Measurements from ENCODE around the gene CDPF1. TPM values are rescaled to one million over a fixed set of nuclear protein-coding genes. Genes with fewer than 3 reads are reported as not detected.
A peak's percentile ranks its signal among the peaks of the same experiment; 100 is the strongest.

CDPF1 gene, protein sequence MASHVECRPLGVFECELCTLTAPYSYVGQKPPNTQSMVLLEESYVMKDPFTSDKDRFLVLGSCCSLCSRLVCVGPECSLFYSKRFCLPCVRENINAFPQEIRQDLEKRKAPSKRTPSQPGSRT
- 10 to 100 TPM in 1 of 2 donors, 1 to 10 TPM in 1; 5.9 to 12.5 TPM for total RNA-seq

DNA sequence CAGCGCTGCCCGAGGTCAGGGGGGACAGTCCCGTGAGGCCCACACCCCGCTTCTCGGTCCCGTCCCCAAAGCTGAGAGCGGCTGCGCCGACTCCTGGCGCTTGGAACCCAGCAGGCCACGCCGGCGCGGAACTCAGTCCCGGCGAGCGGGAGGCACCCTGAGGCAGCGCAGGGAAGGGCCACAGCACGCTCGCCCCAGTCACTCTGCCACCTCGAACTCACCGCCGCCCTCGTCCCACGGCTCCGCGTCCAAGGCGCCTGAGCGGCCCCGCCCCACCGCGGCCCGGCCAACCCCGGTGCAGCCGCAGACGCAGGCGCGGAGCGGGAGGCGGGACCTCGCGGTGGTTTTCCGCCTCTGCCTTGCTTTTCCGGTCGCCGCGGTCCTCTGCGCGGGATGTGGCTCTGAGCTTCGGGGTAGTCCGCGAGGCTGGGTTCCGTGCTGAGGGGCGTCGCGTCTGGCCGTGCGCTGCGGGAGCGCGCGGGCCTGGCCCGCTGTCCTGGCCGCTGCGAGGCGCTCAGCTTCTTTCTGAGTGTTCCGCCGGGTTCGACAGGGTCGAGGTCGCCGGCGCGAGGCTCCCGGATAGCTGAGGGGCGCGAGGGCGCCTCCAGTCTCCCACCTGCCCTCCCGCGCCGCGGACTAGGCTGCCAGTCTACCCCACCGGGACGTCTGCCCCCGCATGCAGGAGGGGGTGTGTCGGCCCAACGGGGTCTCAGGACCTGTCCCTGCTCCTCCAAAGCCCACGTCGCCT is at the start of gene CDPF1:
Gene CDPF1 (minus strand): TSS at position 259 of the 748 bp plus-strand sequence. CDS start 2,009 bp downstream, outside the sequence.
- TF ChIP-seq, protein P1, sequence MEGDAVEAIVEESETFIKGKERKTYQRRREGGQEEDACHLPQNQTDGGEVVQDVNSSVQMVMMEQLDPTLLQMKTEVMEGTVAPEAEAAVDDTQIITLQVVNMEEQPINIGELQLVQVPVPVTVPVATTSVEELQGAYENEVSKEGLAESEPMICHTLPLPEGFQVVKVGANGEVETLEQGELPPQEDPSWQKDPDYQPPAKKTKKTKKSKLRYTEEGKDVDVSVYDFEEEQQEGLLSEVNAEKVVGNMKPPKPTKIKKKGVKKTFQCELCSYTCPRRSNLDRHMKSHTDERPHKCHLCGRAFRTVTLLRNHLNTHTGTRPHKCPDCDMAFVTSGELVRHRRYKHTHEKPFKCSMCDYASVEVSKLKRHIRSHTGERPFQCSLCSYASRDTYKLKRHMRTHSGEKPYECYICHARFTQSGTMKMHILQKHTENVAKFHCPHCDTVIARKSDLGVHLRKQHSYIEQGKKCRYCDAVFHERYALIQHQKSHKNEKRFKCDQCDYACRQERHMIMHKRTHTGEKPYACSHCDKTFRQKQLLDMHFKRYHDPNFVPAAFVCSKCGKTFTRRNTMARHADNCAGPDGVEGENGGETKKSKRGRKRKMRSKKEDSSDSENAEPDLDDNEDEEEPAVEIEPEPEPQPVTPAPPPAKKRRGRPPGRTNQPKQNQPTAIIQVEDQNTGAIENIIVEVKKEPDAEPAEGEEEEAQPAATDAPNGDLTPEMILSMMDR (IDR thresholded peaks at IDR 0.05): peak in 3 of 7 experiments; percentile 2 to 21 (median 9)
- peak; percentile 71 to 81 (median 74) for TF ChIP-seq POLR2A (IDR thresholded peaks at IDR 0.05)
- 1 to 3% methylated on average over 17 to 88 of the region's 89 CpGs for WGBS, 2 donors
- no peaks in the 10 kb centered on the region for H3K27me3 ChIP-seq
- peak within 1 kb of the TSS; percentile 59 to 87 (median 80) for H3K27ac ChIP-seq
- DNase-seq (peak; percentile 90 to 93 (median 91)), ATAC-seq (peak; percentile 96)
- H3K9me3 ChIP-seq: no peaks in the 10 kb centered on the region
- H3K4me1 ChIP-seq: peaks cover 23% of the 10 kb centered on the region
- no peaks in the 10 kb centered on the region for H3K36me3 ChIP-seq (replicated peaks in 1 of 2; ENCODE audit: insufficient read depth in 1 of 2, low read depth in 2 of 2)
- intact Hi-C loops (cut with DNase I): no loop called here
- peak within 1 kb of the TSS; percentile 57 to 74 for H3K4me3 ChIP-seq

DNA sequence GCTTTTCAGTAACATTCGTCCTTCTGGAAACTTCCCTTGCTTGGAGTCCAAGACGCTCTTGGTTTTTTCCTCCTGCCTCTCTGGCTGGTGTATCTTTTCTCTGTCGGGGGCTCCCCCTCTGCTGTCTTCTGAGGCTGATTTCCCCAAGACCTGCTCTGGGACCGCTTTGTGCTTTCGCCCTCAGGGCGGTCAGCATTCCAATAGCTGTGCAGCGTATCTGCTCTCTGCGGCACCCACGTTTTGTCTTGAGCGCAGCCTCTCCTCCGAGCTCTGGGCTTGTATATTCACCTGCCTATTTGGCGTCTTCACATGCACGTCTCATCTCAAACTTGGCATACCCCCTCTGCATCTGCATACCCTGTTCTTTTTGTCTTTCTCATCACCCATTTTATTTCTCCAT is 49.0 kb upstream of the CDPF1 start:
- 92 to 95% methylated on average over 13 of the region's 13 CpGs for WGBS, 2 donors
- intact Hi-C loops (cut with DNase I): no loop called here

DNA sequence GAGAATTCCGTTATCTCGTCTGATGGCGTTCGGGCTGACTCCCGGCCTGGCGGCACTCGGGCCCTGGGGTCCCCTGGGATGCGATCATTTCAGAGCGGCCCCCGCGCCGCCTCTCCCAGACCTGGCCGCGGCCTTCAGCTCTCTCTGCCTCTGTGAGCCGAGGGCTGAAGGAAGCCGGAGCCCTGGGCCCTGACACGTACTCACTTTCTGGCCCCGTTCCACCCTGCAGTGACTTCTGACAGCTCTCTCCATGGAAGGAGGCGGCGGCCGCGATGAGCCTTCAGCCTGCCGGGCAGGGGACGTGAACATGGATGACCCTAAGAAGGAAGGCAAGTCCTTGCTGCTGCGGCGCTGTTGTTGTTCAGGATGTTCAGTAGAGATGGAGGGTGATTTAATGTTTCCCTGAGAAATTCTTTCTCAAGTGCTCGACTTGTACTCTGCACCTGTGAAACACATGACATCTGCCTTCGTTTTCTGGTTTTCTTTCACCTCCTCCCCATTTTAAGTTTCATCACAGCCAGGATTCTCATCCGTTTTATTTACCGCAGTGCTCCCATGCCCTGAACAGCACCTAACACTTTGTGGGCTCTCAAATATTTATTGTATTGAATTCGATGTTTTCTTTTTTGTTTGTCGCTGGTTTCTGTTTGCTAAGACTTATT is 47.2 kb upstream of the CDPF1 start:
- Histone ChIP-seq H3K4me3 (peak overlapping the region in 1 of 2 donors; percentile 9), H3K27ac (no peak overlapping the region), H3K27me3 (no peaks in the 10 kb centered on the region), H3K9me3 (no peaks in the 10 kb centered on the region), H3K4me1 (peaks cover 18% of the 10 kb centered on the region), H3K36me3 (replicated peaks in 1 of 2; ENCODE audit: insufficient read depth in 1 of 2, low read depth in 2 of 2) (no peaks in the 10 kb centered on the region)
- DNase-seq (peak in 3 of 4 donors; percentile 14 to 35 (median 27)), ATAC-seq (no peak)
- WGBS, 2 donors: 4 to 6% methylated on average over 20 to 32 of the region's 32 CpGs
- TF ChIP-seq, protein P1 (IDR thresholded peaks at IDR 0.05): no peak
- TF ChIP-seq POLR2A (IDR thresholded peaks at IDR 0.05): no peak
- intact Hi-C loops (cut with DNase I): no loop called here

More for the DNA sequence above, 49.0 kb upstream of the CDPF1 start:
- TF ChIP-seq, protein P1 (IDR thresholded peaks at IDR 0.05): no peak
- TF ChIP-seq POLR2A (IDR thresholded peaks at IDR 0.05): no peak
- H3K36me3 ChIP-seq (replicated peaks in 1 of 2; ENCODE audit: insufficient read depth in 1 of 2, low read depth in 2 of 2): no peaks in the 10 kb centered on the region
- no peak for ATAC-seq
- H3K4me1 ChIP-seq: peaks cover 18% of the 10 kb centered on the region
- no peak overlapping the region for H3K4me3 ChIP-seq
- no peaks in the 10 kb centered on the region for H3K27me3 ChIP-seq
- no peak for DNase-seq
- no peak overlapping the region for H3K27ac ChIP-seq
- no peaks in the 10 kb centered on the region for H3K9me3 ChIP-seq

DNA sequence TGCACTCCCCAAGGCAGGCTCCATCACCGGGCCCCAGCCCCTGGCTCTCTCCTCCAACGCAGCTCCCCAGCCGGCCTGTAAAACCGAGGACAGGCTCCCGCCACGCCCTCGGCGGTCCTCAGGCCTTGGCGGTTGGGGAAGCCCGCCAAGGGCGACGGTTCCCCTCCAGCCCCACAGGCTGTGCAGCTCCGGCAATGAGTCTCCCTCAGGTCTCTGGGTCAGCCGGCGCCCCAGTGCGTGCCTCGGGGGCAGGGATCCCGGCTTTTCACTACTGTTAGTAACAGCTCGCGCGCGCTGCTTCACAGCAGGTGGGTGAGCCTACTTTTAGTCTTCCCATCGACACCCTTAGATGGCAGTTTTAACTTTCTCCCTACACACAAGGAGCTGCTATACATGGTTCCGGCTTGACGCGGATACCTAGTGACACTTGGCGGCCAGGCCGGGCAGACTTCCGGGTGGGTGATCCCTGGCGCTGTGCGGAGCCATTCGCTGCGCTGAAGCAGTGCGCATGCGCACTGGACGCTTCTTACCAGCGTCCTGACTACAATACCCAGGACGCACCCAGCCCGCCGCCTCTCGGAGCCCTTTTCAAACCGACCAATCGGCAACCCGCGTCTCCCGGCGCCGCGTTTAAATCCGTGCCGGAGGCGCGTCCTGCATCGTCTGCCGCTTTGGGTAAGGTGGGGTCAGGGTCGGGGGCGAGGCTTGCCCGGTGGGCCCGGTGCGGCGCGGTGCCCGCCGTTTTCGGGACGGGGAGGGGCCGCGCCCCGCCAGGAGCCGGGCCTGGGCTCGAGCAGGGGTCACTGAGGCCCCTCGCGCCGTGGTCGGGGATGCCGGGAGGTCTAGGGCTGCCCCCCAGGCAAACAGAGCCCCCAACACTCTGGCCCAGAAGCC is 46.4 kb upstream of the CDPF1 start, which contains the start of gene GTSE1:
Gene GTSE1 (plus strand): TSS at position 614 of the 894 bp plus-strand sequence. CDS start 531 bp downstream, outside the sequence.
- peak; percentile 26 to 88 (median 80) for TF ChIP-seq POLR2A (IDR thresholded peaks at IDR 0.05)
- TF ChIP-seq, protein P1 (IDR thresholded peaks at IDR 0.05): peak in 5 of 7 experiments; percentile 8 to 50 (median 39)
- Histone ChIP-seq H3K4me1 (peaks cover 18% of the 10 kb centered on the region), H3K4me3 (peak within 1 kb of the TSS; percentile 0 to 14), H3K36me3 (replicated peaks in 1 of 2; ENCODE audit: insufficient read depth in 1 of 2, low read depth in 2 of 2) (peaks cover 0 to 2% of the 10 kb centered on the region in 2 donors), H3K27ac (peak within 1 kb of the TSS; percentile 63 to 92 (median 87)), H3K27me3 (no peaks in the 10 kb centered on the region), H3K9me3 (no peaks in the 10 kb centered on the region)
- DNase-seq: peak; percentile 97 to 99 (median 99)
- 3 to 4% methylated on average over 26 to 49 of the region's 76 CpGs for WGBS, 2 donors
- intact Hi-C loops (cut with DNase I): no loop called here
- peak; percentile 99 for ATAC-seq
